Activated CD4-positive, CD25-positive, alpha-beta regulatory T cell treated with anti-CD3 and anti-CD28 coated beads, Interleukin-2, amount 50 U/mL, for 72 hours (primary cell): ENCODE data around the gene SDC1.
"Not testable (repeated sequence)": the region's sequence is repeated elsewhere in the genome, so short reads cannot be mapped to it uniquely, and the experiment has no call there.

Source experiments
- DNase-seq: peaks from one replicate; pipeline ENCODE4 v3.0.0; 2021

SDC1 gene, protein sequence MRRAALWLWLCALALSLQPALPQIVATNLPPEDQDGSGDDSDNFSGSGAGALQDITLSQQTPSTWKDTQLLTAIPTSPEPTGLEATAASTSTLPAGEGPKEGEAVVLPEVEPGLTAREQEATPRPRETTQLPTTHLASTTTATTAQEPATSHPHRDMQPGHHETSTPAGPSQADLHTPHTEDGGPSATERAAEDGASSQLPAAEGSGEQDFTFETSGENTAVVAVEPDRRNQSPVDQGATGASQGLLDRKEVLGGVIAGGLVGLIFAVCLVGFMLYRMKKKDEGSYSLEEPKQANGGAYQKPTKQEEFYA

DNA sequence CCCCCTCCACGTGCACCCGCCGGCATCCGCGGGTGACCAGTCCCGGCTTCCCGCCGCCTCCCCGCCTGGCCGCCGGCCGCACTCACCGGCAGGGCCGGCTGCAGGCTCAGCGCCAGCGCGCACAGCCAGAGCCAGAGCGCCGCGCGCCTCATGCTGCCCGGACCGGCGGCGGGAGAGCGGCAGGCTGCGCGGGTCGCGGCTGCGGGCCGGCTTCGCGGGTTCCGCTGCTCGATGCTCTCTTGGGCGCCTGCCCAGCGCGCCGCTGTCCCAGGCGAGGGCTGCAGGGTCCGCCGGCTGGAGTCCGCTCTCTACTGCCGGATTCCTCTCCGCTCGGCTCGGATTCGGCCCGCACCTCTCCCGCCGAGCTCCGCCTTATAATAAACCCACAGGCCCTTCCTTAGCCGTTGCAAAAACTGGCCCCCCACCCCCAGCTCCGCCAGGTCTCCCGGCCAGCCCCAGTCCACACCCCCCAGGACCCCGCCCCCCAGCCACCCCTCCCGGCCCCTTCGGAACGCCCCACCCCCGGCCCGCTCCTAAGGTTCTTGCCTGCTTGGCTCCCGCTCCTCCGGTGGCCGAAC lies at the start of gene SDC1:
TSS of gene SDC1 (minus strand) at position 415 of the 578 bp plus-strand sequence. CDS start at position 152, 263 bp downstream.
- no peak for DNase-seq

- DNase-seq, result no peak
Observed at GRCh38 chr2:20273042-20273441, 48.1 kb upstream of the SDC1 start.

GRCh38 chr2:20268317-20268716 lies 43.4 kb upstream of the SDC1 start:
- DNase-seq, result not testable (repeated sequence)

DNA sequence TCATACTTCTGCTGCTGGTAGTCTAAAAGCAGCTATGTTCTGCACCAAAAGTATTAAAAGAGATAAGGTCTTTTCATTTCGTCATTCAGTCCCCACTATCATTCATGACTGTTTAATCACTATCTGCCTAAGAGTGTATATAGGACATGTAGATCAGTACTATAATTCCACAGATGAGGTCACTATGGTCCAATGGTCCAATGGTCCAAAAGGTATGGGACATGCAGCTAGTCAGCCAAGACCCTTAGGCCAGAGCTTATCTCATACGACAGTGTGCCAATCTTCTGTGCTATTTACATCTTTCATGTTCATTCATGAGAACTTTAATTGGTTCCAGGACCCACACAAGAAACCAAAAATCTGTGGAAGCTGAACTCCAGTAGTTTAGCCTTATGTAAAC lies 42.6 kb upstream of the SDC1 start:
- DNase-seq, result no peak

DNA sequence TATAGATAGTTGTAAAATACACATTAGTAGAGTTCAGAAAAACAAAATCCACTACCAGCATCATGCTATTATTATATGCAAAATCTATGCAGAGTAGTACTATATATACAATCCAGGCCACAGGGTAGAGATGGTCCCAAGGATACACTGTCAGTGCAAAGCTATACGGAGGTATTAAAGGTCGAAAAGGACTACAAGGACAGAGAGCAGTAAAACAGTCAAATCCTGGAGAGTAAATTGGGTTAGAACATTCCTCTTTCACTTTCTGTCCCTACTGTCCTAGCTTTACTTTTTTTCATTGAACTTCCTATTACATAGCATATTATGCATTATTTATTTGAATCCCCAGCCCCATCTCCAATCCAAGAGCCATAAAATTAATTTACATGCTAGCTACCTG lies 39.7 kb upstream of the SDC1 start:
- DNase-seq, result no peak

DNA sequence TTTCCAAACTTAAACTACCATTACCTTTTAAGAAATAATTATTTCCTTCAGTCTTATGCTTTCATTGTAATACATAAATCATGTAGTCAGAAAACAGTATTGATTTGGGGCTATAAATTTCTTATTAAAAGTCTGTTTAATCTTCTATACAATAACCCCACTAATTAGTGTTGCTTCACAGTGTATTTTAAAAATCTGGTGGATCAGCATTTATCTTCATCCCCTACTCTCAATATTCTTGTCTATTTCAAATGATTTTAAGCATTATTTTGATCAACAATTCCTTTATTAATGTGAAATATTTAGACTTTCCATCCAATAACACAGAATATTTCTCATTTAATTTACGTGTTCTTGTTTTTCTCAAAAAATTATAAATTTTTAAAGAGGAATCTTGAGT lies 32.5 kb upstream of the SDC1 start:
- no peak for DNase-seq

DNA sequence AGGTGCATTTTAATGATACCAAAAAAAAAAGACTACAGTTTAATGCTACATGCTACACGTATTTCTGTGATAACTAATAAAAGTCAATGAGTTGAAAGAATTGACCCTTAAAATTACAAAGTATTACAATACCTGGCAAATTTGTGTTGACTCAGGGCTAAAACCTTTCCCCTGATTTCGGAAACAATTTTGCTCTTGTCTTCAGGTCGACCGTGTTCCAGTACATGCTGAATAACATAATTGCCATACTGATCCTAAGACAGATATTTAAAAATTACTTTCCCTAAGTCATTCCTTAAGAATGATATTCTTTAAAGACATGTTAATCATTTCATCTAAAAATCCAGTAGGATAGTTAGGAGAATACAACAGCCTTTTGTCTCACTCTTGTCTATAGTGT lies 29.8 kb upstream of the SDC1 start:
- DNase-seq, result no peak

GRCh38 chr2:20250436-20250835 lies 25.5 kb upstream of the SDC1 start:
- no peak for DNase-seq

- no peak for DNase-seq
Observed at GRCh38 chr2:20249170-20249569, 24.2 kb upstream of the SDC1 start.

DNA sequence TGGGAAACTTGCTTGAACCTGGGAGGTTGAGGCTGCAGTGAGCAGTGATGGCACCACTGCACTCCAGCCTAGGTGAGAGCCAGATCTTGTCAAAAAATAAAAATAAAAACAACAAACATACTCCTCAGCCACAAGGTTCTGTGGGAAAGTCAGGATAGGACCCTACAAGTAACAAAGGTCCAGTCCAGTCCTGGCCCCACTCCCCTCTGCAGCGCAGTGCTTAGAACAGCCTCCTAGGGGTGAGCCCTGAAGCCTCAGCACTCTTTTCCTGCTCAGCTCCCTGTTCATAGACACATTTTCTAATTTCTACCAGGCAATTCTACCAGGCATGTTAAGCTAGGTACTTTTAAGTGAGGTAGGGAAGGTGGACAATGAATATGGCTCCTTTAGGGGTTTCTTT lies 22.2 kb upstream of the SDC1 start:
- DNase-seq, result no peak

GRCh38 chr2:20243637-20244036 lies 18.7 kb upstream of the SDC1 start:
- DNase-seq, result not testable (repeated sequence)

DNA sequence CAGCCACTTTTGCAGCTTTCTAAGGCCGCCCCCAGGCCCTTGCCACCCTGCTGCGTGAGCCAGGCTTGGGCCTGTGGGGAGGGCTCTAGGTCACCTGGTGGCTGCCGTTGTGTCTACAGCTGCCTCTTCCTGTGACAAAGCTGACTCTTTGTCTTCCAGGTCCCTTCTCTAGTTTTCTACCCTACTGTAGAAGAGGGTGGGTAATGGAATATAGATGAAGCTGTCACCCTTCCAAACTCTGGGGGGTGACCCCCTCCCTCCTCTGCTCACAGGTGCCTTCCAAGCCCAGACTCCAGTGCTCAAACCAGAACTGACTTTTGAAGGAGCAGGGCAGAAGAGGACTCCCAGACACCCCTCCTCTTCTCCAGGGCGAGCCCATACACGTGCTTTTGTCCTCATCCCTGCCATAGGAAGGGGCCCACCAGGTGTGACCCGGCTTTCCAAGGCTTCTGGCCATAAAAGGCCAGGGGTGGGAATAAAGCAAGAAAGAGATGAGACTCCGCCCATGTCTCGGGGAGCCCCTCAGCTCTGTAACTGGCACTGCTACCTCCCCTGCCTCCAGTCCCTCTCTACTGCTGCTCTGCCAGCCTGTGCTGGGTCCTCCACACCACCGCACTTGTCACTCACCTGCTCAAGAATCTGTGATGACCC lies 17.9 kb upstream of the SDC1 start:
- no peak for DNase-seq

DNA sequence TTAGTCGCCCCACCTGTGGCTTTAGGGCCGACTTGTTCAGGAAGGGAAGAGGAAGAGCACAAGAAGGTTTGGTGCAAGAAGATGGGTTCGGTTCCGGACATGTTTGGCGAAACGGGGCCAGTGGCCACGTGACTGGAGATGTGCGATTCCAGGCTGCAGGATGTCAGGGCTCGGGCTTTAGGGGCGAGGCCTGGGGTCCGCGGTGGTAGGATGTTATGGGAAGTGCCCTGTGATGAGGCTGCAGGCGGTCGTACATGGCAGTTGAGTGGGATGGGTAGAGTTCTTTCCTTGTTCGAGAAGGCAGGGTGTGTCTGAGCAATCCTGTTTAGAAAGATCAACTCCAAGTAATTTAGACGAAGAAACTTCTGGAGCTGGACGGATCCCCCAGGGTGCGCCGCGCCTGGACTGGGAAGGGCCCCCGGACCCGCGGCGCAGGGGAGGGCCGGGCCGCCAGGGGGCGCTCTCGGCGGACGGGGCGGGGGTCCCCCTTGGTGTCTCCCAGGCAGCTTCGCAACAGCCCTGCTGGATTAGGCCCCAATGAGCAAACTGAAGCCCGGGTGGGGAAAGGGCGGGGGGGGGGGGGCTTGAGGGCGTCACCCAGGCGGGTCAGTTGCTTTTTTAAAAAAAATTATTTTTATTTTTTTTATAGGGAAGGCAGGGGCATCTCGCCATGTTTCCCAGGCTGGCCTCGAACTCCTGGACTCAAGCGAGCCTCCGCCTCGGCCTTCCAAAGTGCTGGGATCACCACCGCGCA lies 17.2 kb upstream of the SDC1 start:
- peak; percentile 61 for DNase-seq

DNA sequence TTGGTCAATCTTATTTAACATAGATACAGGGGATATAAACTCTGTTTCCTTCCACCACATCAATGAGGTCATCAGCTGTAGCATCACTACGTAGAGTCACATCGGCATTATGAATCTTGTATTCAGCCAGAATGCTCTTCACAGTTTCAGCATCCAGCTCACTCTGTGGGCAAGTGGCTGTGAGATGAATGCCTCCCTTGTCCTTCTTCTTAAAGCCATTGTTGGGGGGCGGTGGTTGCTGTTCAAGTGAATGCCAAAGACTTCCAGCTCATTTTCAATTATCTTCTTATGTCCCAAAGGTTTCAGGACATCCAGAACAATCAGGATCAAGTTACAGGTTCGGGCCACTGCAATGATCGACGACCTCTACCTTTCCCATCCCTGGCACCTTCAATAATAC lies 15.4 kb upstream of the SDC1 start:
- DNase-seq, result not testable (repeated sequence)

GRCh38 chr2:20236496-20236895 lies 11.6 kb upstream of the SDC1 start:
- no peak for DNase-seq

GRCh38 chr2:20235655-20236305 lies 10.8 kb upstream of the SDC1 start:
- DNase-seq, result no peak

- DNase-seq, result not testable (repeated sequence)
Observed at GRCh38 chr2:20234597-20234996, 9.7 kb upstream of the SDC1 start.

DNA sequence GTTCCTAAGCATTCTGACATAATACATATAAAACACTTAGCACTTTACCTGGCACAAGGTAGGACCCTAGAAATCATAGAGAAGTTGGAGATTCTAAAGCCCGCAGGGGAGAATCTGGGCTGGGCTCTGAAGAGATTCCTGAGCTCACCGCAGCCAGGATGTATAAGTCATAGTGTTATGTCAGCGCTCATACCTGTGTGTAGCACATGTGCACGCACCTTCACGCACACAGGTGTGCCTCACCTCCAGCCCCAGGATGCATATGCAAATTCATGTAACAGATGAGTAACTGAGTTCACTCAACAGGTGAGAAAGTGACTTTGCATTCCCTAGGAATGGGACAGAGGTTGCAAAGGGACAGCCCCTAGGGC lies 7.9 kb upstream of the SDC1 start:
- no peak for DNase-seq

DNA sequence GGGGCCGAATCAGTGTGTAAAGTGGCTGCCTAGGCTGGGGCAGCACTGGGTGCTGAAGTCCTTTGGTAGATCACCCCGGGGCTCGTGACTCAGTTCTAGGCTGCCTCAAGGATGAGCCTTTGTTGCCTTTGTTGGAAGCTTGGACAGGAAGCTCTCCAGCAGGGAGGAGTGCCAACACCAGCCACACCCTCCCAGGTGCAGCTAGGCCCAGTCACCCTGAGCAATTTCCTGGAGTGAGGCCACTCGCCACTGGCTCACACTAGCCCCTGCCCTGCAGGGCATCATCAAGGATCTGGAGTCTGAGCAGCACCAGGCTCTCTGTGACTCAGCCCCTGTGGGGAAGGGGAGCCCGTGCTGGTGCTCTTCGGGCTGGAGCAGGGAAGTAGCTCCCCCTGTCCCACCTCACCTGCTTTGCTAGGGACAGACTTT lies 6.7 kb upstream of the SDC1 start:
- DNase-seq, result no peak

- DNase-seq, result no peak
Observed at GRCh38 chr2:20231159-20231558, 6.2 kb upstream of the SDC1 start.

GRCh38 chr2:20230114-20230425 lies 5.1 kb upstream of the SDC1 start:
- DNase-seq, result no peak

DNA sequence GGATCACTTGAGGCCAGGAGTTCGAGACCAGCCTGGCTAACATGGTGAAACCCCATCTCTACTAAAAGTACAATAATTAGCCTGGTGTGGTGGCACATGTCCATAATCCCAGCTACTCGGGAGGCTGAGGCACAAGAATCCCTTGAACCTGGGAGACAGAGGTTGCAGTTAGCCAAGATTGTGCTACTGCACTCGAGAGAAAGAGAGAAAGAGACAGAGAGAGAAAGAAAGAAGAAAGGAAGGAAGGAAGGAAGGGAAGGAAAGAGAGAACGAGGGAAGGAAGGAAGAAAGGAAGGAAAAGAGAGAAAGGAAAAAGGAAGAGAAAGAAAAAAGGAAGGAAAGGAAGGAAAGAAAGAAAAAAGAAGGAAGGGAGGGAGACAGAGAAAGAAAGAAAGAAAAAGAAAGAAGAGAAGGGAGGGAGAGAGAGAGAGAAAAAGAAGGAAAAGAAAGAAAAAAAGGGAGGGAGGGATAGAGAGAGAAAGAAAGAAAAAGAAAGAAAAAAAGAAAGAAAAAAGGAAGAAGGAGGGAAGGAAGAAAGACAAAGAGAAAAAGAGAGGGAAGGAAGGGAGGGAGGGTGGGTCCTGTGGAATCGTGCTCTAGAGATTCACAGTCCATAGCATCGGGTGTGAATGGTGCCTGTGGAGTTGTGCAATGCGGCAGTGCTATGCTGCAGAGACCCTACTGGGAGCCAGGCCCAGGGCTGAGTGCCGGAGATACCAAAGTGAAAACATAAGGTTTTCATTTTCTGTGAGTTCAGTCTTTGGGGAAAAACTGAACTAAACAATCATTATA lies 4.6 kb upstream of the SDC1 start:
- no peak for DNase-seq
